Measurements from ENCODE around the gene TP73.

DNA sequence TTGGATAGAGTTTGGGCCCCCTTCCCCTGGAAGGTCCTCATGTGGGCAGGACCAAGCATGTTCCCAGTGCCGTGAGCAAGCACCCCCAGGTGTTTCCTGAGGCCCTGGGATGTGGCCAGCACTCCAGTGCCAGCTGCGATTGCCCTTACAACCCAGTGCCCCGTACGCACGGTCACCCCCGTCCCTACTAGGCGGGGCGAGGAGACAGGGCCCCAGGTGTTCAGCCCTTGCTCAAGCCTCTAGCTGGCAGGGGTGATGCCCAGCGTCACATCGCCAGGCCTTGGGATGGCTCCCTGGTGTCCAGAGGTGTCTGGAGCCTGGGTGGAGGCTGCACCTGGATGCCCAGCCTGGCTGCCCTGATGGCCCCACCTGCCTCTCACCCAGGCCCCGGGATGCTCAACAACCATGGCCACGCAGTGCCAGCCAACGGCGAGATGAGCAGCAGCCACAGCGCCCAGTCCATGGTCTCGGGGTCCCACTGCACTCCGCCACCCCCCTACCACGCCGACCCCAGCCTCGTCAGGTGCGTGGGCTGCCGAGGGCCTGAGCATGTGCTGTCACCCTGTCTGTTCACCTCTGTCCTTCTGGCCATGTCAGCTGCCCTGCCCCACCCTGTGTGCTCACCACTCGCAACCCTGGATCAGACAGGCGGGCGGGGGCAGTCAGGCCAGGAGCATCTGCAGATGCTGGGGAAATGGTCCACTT lies 78.4 kb downstream of the TP73 start:
- TF ChIP-seq, protein P1, sequence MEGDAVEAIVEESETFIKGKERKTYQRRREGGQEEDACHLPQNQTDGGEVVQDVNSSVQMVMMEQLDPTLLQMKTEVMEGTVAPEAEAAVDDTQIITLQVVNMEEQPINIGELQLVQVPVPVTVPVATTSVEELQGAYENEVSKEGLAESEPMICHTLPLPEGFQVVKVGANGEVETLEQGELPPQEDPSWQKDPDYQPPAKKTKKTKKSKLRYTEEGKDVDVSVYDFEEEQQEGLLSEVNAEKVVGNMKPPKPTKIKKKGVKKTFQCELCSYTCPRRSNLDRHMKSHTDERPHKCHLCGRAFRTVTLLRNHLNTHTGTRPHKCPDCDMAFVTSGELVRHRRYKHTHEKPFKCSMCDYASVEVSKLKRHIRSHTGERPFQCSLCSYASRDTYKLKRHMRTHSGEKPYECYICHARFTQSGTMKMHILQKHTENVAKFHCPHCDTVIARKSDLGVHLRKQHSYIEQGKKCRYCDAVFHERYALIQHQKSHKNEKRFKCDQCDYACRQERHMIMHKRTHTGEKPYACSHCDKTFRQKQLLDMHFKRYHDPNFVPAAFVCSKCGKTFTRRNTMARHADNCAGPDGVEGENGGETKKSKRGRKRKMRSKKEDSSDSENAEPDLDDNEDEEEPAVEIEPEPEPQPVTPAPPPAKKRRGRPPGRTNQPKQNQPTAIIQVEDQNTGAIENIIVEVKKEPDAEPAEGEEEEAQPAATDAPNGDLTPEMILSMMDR (IDR thresholded peaks at IDR 0.05; ENCODE audit: low read depth, low read length), result no peak
- no peak for TF ChIP-seq EZH2phosphoT487 (IDR thresholded peaks at IDR 0.05; ENCODE audit: low read depth)
